Neural cell (in vitro differentiated cells): Measurements from ENCODE around the gene HACL1.

Source experiments
- EP300 ChIP-seq: fragments of 450-650 bp; conservative IDR thresholded peaks from 2 replicates; pipeline ENCODE4 v1.6.1; 2014; ENCODE audit warnings: antibody characterized with exemption, mild to moderate bottlenecking, moderate library complexity; ENCODE audit not compliant: poor library complexity, severe bottlenecking
- POLR2AphosphoS5 ChIP-seq: IDR thresholded peaks from 2 replicates; pipeline ENCODE4 v1.6.1; 2012
- SMC3 ChIP-seq: fragments of 450-650 bp; conservative IDR thresholded peaks from 2 replicates; pipeline ENCODE4 v1.6.1; 2014; ENCODE audit warnings: antibody characterized with exemption, mild to moderate bottlenecking, moderate library complexity; ENCODE audit not compliant: poor library complexity
- TF ChIP-seq, protein P1 (sequence below): fragments of 450-650 bp; IDR thresholded peaks from 2 replicates; pipeline ENCODE4 v1.5.1; 2014; ENCODE audit warnings: antibody characterized with exemption, mild to moderate bottlenecking, moderate library complexity; ENCODE audit not compliant: poor library complexity, severe bottlenecking

DNA sequence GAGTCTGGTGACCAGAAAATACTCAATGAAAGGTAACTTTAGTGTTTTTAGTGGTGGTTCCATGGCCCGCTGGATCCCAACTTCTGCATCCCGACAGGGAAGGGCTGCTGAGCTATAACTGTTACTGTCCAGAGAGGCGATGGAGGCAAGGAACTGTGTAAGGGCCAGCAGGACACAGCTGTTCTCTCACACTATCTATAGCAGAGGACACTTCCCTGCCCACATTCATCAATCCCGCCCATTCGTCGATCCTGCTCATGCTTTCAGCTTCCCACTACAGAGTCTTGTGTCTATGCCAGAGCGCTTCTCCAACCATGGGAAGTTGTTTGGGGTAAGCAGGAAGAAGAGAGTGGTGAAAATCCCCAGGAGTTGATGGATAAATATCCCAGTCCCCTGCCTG, 88.3 kb downstream of the HACL1 start:
- no peak for TF ChIP-seq SMC3
- TF ChIP-seq, protein P1, sequence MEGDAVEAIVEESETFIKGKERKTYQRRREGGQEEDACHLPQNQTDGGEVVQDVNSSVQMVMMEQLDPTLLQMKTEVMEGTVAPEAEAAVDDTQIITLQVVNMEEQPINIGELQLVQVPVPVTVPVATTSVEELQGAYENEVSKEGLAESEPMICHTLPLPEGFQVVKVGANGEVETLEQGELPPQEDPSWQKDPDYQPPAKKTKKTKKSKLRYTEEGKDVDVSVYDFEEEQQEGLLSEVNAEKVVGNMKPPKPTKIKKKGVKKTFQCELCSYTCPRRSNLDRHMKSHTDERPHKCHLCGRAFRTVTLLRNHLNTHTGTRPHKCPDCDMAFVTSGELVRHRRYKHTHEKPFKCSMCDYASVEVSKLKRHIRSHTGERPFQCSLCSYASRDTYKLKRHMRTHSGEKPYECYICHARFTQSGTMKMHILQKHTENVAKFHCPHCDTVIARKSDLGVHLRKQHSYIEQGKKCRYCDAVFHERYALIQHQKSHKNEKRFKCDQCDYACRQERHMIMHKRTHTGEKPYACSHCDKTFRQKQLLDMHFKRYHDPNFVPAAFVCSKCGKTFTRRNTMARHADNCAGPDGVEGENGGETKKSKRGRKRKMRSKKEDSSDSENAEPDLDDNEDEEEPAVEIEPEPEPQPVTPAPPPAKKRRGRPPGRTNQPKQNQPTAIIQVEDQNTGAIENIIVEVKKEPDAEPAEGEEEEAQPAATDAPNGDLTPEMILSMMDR = no peak
- TF ChIP-seq POLR2AphosphoS5 = no peak
- TF ChIP-seq EP300 = no peak
